ENCODE measurements around the gene SRP68. TPM values are rescaled to one million over a fixed set of nuclear protein-coding genes. Genes with fewer than 3 reads are reported as not detected.

Gene SRP68
- total RNA-seq, 1 experiment from 2014 or later = 21.3 TPM

GRCh38 chr17:76018340-76018680 lies 54.0 kb downstream of the SRP68 start:
- DNase-seq (ENCODE audit: low spot score) = no peak

- DNase-seq (ENCODE audit: low spot score) = no peak
Measured at GRCh38 chr17:76017481-76018339, 54.6 kb downstream of the SRP68 start.

GRCh38 chr17:76014925-76015261 lies 57.4 kb downstream of the SRP68 start:
- DNase-seq (ENCODE audit: low spot score) = no peak

GRCh38 chr17:76014100-76014924 lies 58.0 kb downstream of the SRP68 start:
- DNase-seq (ENCODE audit: low spot score) = peak; percentile 79

- no peak for DNase-seq (ENCODE audit: low spot score)
Measured at GRCh38 chr17:76013377-76013932, 58.9 kb downstream of the SRP68 start.

GRCh38 chr17:76011951-76012350 lies 60.4 kb downstream of the SRP68 start:
- no peak for DNase-seq (ENCODE audit: low spot score)

GRCh38 chr17:76009969-76010661 lies 62.2 kb downstream of the SRP68 start:
- DNase-seq (ENCODE audit: low spot score) = no peak

GRCh38 chr17:76009447-76009846 lies 62.9 kb downstream of the SRP68 start:
- no peak for DNase-seq (ENCODE audit: low spot score)

GRCh38 chr17:76008630-76009425 lies 63.5 kb downstream of the SRP68 start:
- no peak for DNase-seq (ENCODE audit: low spot score)

- no peak for DNase-seq (ENCODE audit: low spot score)
Measured at GRCh38 chr17:76008208-76008607, 64.1 kb downstream of the SRP68 start.

- no peak for DNase-seq (ENCODE audit: low spot score)
Measured at GRCh38 chr17:76007850-76008165, 64.5 kb downstream of the SRP68 start.

GRCh38 chr17:76007131-76007849 lies 65.0 kb downstream of the SRP68 start:
- DNase-seq (ENCODE audit: low spot score) = no peak

- peak; percentile 86 for DNase-seq (ENCODE audit: low spot score)
Measured at GRCh38 chr17:76005263-76006149, 66.8 kb downstream of the SRP68 start.

GRCh38 chr17:76004750-76005262 lies 67.5 kb downstream of the SRP68 start:
- DNase-seq (ENCODE audit: low spot score) = no peak

GRCh38 chr17:76003915-76004314 lies 68.4 kb downstream of the SRP68 start:
- DNase-seq (ENCODE audit: low spot score) = no peak

GRCh38 chr17:76002100-76002499 lies 70.2 kb downstream of the SRP68 start:
- DNase-seq (ENCODE audit: low spot score) = no peak

- DNase-seq (ENCODE audit: low spot score) = no peak
Measured at GRCh38 chr17:76000755-76001521, 71.4 kb downstream of the SRP68 start, which contains the start of gene CDK3. CDK3 (plus strand) TSS chr17:76000855; CDS start chr17:76001426, 571 bp downstream.

- peak; percentile 47 for DNase-seq (ENCODE audit: low spot score)
Measured at GRCh38 chr17:76000016-76000754, 72.1 kb downstream of the SRP68 start.

Data from HT-29 (cell line).